Prostate gland (tissue), 2 donors: ENCODE results near the gene FAM117B. TPM values are rescaled to one million over a fixed set of nuclear protein-coding genes. Genes with fewer than 3 reads are reported as not detected.

Experiments used
- DNase-seq: peaks from one replicate; pipeline ENCODE4 v3.0.0-alpha.2; 2019; ENCODE audit warnings: low spot score
- H3K27ac ChIP-seq, 2 donors: fragments of 200-600 bp; sonication (generic); 2 replicates each; pipeline ENCODE4 v1.5.1; 2017 to 2019
- H3K27me3 ChIP-seq: fragments of 200-600 bp; sonication (generic); replicated peaks from 2 replicates; pipeline ENCODE4 v1.5.1; 2019; ENCODE audit not compliant: insufficient read depth
- H3K36me3 ChIP-seq, 2 donors: fragments of 200-600 bp; sonication (generic); 1 replicate in 1 of 2; 2 replicates in 1 of 2; pipeline versions ENCODE4 v1.5.1 to v1.8.1; 2017 to 2019
- H3K4me1 ChIP-seq: fragments of 200-600 bp; sonication (generic); replicated peaks from 2 replicates; pipeline ENCODE4 v1.5.1; 2019
- H3K4me3 ChIP-seq, 2 donors: fragments of 200-600 bp; sonication (generic); 2 replicates each; pipeline ENCODE4 v1.5.1; 2017 to 2019
- H3K9me3 ChIP-seq: fragments of 200-600 bp; sonication (generic); 2 replicates; pipeline ENCODE4 v1.5.1; 2017
- POLR2A ChIP-seq: fragments of 450-650 bp; IDR thresholded peaks from one replicate; pipeline ENCODE4 v1.6.1; 2016; ENCODE audit warnings: antibody characterized with exemption, mild to moderate bottlenecking
- POLR2AphosphoS5 ChIP-seq: sonication (generic); formaldehyde crosslinking; IDR thresholded peaks from one replicate; pipeline ENCODE4 v1.6.1; 2017; ENCODE audit warnings: antibody characterized with exemption
- WGBS: methylation state at CpG from one replicate; pipeline ENCODE4 v1.1.5; 2018; 5-methylcytosine and 5-hydroxymethylcytosine counted together
- intact Hi-C: fragments of 100-400 bp; cut with DNase I; formaldehyde crosslinking; loops from one replicate; pipeline ENCODE4 v1.14.2; 2022
- total RNA-seq, 2 donors: library from RNA; depleted of rRNA; stranded (reverse); fragments of >200 nt; gene quantifications; one replicate each; pipeline ENCODE4 v1.1.0, GENCODE V29; 2016
- TF ChIP-seq, protein P1 (sequence below), 4 experiments: fragments of 200-600 bp in 2 of 4; fragments of 450-650 bp in 2 of 4; sonication (generic) in 2 of 4; IDR thresholded peaks; 1 replicate in 3 of 4; 2 replicates in 1 of 4; pipeline ENCODE4 v1.5.1; 2016 to 2019; ENCODE audit warnings: antibody characterized with exemption in 4 of 4, mild to moderate bottlenecking in 2 of 4, moderate library complexity in 2 of 4

Gene FAM117B
- total RNA-seq, 2 donors from 2014 or later: 27.5 to 30.5 TPM

DNA sequence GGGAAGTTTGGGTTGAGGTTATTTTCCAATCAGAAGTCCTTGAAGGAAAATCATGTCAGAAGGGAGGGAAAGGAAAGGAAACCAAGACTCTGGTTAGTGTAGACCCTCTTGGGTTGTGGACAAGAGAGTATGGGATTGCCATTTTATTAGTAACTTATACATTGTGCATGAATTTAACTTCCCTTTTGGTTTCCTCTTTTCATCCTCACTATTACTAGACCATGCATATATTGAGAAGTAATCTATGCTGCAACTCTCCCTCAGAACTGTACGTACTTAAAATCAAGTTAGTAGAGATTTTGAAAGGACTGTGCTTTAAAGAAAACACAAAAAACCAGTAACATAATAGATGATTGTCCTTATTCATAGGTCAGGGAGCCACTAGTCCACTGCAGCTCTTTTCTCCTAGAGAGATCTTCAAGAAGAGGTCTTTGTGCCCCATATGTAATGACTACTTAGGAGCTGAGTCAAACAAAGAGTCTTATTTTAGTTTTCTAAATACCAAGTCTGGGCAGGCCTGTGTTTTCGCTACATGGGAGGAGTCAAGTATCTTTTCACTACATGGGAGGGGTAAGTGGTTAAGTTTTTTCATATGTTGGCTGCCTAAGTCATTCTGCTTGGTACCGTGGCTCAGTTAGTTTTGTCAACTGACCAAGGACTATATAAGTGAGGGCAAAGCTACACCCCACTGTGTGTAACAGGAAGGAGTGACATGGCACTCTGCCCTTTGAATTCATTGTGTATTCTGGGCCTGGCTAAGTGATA is 25.2 kb upstream of the FAM117B start:
- Histone ChIP-seq H3K27ac (peak overlapping the region in 1 of 2 donors; percentile 33), H3K4me3 (no peak overlapping the region), H3K27me3 (no peaks in the 10 kb centered on the region), H3K9me3 (no peaks in the 10 kb centered on the region), H3K4me1 (no peaks in the 10 kb centered on the region), H3K36me3 (no peaks in the 10 kb centered on the region)
- DNase-seq: peak; percentile 59
- intact Hi-C loops: no loop called here
- WGBS: 42% methylated on average over 3 of the region's 3 CpGs
- TF ChIP-seq POLR2AphosphoS5 (peak; percentile 47), POLR2A (no peak)
- TF ChIP-seq, protein P1, sequence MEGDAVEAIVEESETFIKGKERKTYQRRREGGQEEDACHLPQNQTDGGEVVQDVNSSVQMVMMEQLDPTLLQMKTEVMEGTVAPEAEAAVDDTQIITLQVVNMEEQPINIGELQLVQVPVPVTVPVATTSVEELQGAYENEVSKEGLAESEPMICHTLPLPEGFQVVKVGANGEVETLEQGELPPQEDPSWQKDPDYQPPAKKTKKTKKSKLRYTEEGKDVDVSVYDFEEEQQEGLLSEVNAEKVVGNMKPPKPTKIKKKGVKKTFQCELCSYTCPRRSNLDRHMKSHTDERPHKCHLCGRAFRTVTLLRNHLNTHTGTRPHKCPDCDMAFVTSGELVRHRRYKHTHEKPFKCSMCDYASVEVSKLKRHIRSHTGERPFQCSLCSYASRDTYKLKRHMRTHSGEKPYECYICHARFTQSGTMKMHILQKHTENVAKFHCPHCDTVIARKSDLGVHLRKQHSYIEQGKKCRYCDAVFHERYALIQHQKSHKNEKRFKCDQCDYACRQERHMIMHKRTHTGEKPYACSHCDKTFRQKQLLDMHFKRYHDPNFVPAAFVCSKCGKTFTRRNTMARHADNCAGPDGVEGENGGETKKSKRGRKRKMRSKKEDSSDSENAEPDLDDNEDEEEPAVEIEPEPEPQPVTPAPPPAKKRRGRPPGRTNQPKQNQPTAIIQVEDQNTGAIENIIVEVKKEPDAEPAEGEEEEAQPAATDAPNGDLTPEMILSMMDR (IDR thresholded peaks at IDR 0.05): no peak

DNA sequence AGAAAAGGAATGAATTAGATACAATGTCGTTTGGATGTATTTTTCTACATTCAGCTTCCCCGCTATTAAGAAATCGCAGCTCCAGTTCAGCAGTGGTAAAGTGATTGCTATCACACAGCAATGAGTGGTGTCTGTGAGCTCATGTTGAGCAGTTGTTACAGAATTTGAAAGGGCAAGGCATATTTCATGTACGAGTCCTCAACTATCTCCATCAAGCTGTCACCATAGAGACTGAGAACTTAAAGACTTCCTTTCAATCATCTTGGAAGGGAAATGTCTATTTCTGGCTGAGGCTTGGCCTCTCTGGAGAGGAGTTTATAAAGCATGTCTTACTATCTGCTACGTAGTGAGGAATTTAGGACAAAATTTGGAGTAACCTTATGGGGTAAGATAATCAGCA is 24.4 kb upstream of the FAM117B start:
- intact Hi-C loops: no loop called here
- H3K4me1 ChIP-seq: no peaks in the 10 kb centered on the region

DNA sequence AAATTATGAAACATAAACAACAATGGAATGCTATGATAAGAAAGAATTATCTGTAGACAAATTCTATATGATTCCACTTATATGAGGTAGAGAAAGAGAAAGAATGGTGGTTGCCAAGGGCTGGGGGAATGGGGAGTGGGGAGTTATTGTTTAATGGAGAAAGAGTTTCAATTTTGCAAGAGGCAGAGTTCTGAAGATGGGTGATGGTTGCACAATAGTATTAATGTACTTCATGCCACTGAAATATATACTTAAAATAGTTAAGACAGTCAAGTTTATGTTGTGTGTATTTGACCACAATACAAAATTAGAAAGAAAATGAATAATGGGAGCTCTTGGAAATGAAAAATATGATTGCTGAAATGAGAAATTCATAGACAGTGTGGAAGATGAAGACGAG is 22.6 kb upstream of the FAM117B start:
- no peak for DNase-seq
- 93% methylated on average over 1 of the region's 1 CpG for WGBS
- no peaks in the 10 kb centered on the region for H3K36me3 ChIP-seq
- H3K9me3 ChIP-seq: no peaks in the 10 kb centered on the region
- no peak overlapping the region for H3K27ac ChIP-seq
- TF ChIP-seq, protein P1 (IDR thresholded peaks at IDR 0.05): no peak
- TF ChIP-seq POLR2A: no peak
- no peak for TF ChIP-seq POLR2AphosphoS5
- intact Hi-C loops: no loop called here
- H3K27me3 ChIP-seq: no peaks in the 10 kb centered on the region
- no peaks in the 10 kb centered on the region for H3K4me1 ChIP-seq
- H3K4me3 ChIP-seq: no peak overlapping the region

More for the DNA sequence above, 24.4 kb upstream of the FAM117B start:
- H3K36me3 ChIP-seq: no peaks in the 10 kb centered on the region
- no peaks in the 10 kb centered on the region for H3K9me3 ChIP-seq
- H3K27me3 ChIP-seq: no peaks in the 10 kb centered on the region
- no peak overlapping the region for H3K27ac ChIP-seq
- no peak for DNase-seq
- no peak overlapping the region for H3K4me3 ChIP-seq
- TF ChIP-seq POLR2AphosphoS5: no peak
- TF ChIP-seq, protein P1 (IDR thresholded peaks at IDR 0.05): no peak
- 61% methylated on average over 5 of the region's 5 CpGs for WGBS

DNA sequence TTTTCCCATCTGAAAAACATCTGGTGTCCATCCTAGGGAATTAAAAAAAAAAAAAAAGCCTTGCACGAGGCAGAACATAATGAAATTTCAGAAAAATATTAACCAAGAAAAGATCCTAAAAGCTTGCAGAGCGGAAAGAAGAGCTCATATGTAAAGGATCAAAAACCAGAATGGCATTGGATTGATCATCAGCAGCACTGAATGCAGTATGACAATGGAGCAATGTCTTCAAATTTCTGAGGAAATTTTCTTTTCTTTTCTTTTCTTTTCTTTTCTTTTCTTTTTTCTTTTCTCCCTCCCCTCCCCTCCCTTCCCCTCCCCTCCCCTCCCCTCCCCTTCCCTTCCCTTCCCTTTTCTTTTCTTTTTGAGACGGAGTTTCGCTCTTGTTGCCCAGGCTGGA is 21.3 kb upstream of the FAM117B start:
- intact Hi-C loops: no loop called here
- H3K9me3 ChIP-seq: no peaks in the 10 kb centered on the region

More for the DNA sequence above, 21.3 kb upstream of the FAM117B start:
- H3K4me3 ChIP-seq: no peak overlapping the region
- H3K27ac ChIP-seq: no peak overlapping the region
- H3K27me3 ChIP-seq: no peaks in the 10 kb centered on the region
- DNase-seq: no peak
- WGBS: 80% methylated on average over 4 of the region's 4 CpGs
- H3K4me1 ChIP-seq: no peaks in the 10 kb centered on the region
- TF ChIP-seq POLR2A (no peak), POLR2AphosphoS5 (no peak)
- TF ChIP-seq, protein P1 (IDR thresholded peaks at IDR 0.05): no peak
- H3K36me3 ChIP-seq: no peaks in the 10 kb centered on the region
